ENCODE results near the gene PSMD1.
"Not testable (repeated sequence)": the region's sequence is repeated elsewhere in the genome, so short reads cannot be mapped to it uniquely, and the experiment has no call there.

Gene PSMD1

GRCh38 chr2:231161252-231161839 lies 104.7 kb downstream of the PSMD1 start:
- no peak for DNase-seq

GRCh38 chr2:231161877-231162329 lies 105.2 kb downstream of the PSMD1 start:
- no peak for DNase-seq

GRCh38 chr2:231163011-231163410 lies 106.3 kb downstream of the PSMD1 start:
- DNase-seq: no peak

GRCh38 chr2:231163414-231164095 lies 106.9 kb downstream of the PSMD1 start:
- DNase-seq: no peak

- no peak for DNase-seq
Observed at GRCh38 chr2:231167745-231168459, 111.2 kb downstream of the PSMD1 start.

GRCh38 chr2:231168460-231169139 lies 111.9 kb downstream of the PSMD1 start:
- no peak for DNase-seq

GRCh38 chr2:231169488-231169887 lies 112.8 kb downstream of the PSMD1 start:
- no peak for DNase-seq

- DNase-seq: no peak
Observed at GRCh38 chr2:231170055-231170454, 113.4 kb downstream of the PSMD1 start.

- DNase-seq: no peak
Observed at GRCh38 chr2:231172025-231172424, 115.4 kb downstream of the PSMD1 start.

- no peak for DNase-seq
Observed at GRCh38 chr2:231174211-231174651, 117.6 kb downstream of the PSMD1 start.

GRCh38 chr2:231176066-231176465 lies 119.4 kb downstream of the PSMD1 start:
- no peak for DNase-seq

- no peak for DNase-seq
Observed at GRCh38 chr2:231177156-231178025, 120.7 kb downstream of the PSMD1 start.

GRCh38 chr2:231178805-231179204 lies 122.1 kb downstream of the PSMD1 start:
- DNase-seq: not testable (repeated sequence)

- DNase-seq: no peak
Observed at GRCh38 chr2:231181860-231182512, 125.3 kb downstream of the PSMD1 start.

GRCh38 chr2:231182513-231182899 lies 125.8 kb downstream of the PSMD1 start:
- no peak for DNase-seq

- no peak for DNase-seq
Observed at GRCh38 chr2:231183851-231184250, 127.2 kb downstream of the PSMD1 start.

- DNase-seq: no peak
Observed at GRCh38 chr2:231184319-231184718, 127.7 kb downstream of the PSMD1 start.

GRCh38 chr2:231185050-231185725 lies 128.5 kb downstream of the PSMD1 start:
- no peak for DNase-seq

- DNase-seq: no peak
Observed at GRCh38 chr2:231185886-231186285, 129.2 kb downstream of the PSMD1 start.

GRCh38 chr2:231186325-231186724 lies 129.7 kb downstream of the PSMD1 start:
- no peak for DNase-seq
